A204.1 (cell line): ENCODE measurements around the gene TLL2.
"Not testable (repeated sequence)": the region's sequence is repeated elsewhere in the genome, so short reads cannot be mapped to it uniquely, and the experiment has no call there.

Experiments used
- FAIRE-seq: peaks from 2 replicates; lab custom pipeline; 2012; peaks lifted over from hg19 to GRCh38; lab: Jason Lieb, UNC

Gene TLL2

GRCh38 chr10:96513698-96514561 lies at the start of gene TLL2:
Gene TLL2 (minus strand): TSS chr10:96513926. CDS start chr10:96513685, 241 bp downstream.
- no peak for FAIRE-seq

GRCh38 chr10:96560966-96561887 lies 47.5 kb upstream of the TLL2 start:
- FAIRE-seq = peak; percentile 56

- FAIRE-seq = no peak
Observed at GRCh38 chr10:96560489-96560888, 46.8 kb upstream of the TLL2 start.

- FAIRE-seq = peak; percentile 95
Observed at GRCh38 chr10:96556003-96556402, 42.3 kb upstream of the TLL2 start.

- FAIRE-seq = no peak
Observed at GRCh38 chr10:96555330-96555729, 41.6 kb upstream of the TLL2 start.

- FAIRE-seq = no peak
Observed at GRCh38 chr10:96548589-96548988, 34.9 kb upstream of the TLL2 start.

- FAIRE-seq = not testable (repeated sequence)
Observed at GRCh38 chr10:96545558-96545957, 31.8 kb upstream of the TLL2 start.

- no peak for FAIRE-seq
Observed at GRCh38 chr10:96541921-96542320, 28.2 kb upstream of the TLL2 start.

GRCh38 chr10:96540240-96540639 lies 26.5 kb upstream of the TLL2 start:
- FAIRE-seq = no peak

GRCh38 chr10:96538683-96539082 lies 25.0 kb upstream of the TLL2 start:
- FAIRE-seq = peak; percentile 78

- peak; percentile 86 for FAIRE-seq
Observed at GRCh38 chr10:96536129-96536528, 22.4 kb upstream of the TLL2 start.

GRCh38 chr10:96532523-96532922 lies 18.8 kb upstream of the TLL2 start:
- FAIRE-seq = no peak

- no peak for FAIRE-seq
Observed at GRCh38 chr10:96529634-96530279, 16.0 kb upstream of the TLL2 start.

- no peak for FAIRE-seq
Observed at GRCh38 chr10:96524741-96525140, 11.0 kb upstream of the TLL2 start.

- no peak for FAIRE-seq
Observed at GRCh38 chr10:96517284-96517683, 3.6 kb upstream of the TLL2 start.

- FAIRE-seq = no peak
Observed at GRCh38 chr10:96516337-96516736, 2.6 kb upstream of the TLL2 start.

- no peak for FAIRE-seq
Observed at GRCh38 chr10:96513305-96513697, 425 bp downstream of the TLL2 start.

- FAIRE-seq = no peak
Observed at GRCh38 chr10:96512524-96513304, 1.0 kb downstream of the TLL2 start.

GRCh38 chr10:96511044-96511945 lies 2.4 kb downstream of the TLL2 start:
- FAIRE-seq = no peak

GRCh38 chr10:96509017-96509641 lies 4.6 kb downstream of the TLL2 start:
- FAIRE-seq = no peak
